ENCODE results near the gene MAP1LC3C. TPM values are rescaled to one million over a fixed set of nuclear protein-coding genes. Genes with fewer than 3 reads are reported as not detected.

MAP1LC3C gene
- total RNA-seq, 1 donor: 0.09 TPM

- H3K4me3 ChIP-seq (ENCODE audit: low read depth, low read length): no peak overlapping the region
- DNase-seq (ENCODE audit: low read depth): peak; percentile 48
- TF ChIP-seq CTCF (IDR thresholded peaks at IDR 0.05; ENCODE audit: insufficient read depth, low read length): no peak
These were observed 7.1 kb upstream of the MAP1LC3C start for GRCh38 chr1:242005866-242006535.

GRCh38 chr1:242004751-242005495 lies 6.0 kb upstream of the MAP1LC3C start:
- H3K4me3 ChIP-seq (ENCODE audit: low read depth, low read length): no peak overlapping the region
- TF ChIP-seq CTCF (IDR thresholded peaks at IDR 0.05; ENCODE audit: insufficient read depth, low read length): no peak
- peak; percentile 61 for DNase-seq (ENCODE audit: low read depth)

- H3K4me3 ChIP-seq (ENCODE audit: low read depth, low read length): no peak overlapping the region
- DNase-seq (ENCODE audit: low read depth): peak; percentile 37
- TF ChIP-seq CTCF (IDR thresholded peaks at IDR 0.05; ENCODE audit: insufficient read depth, low read length): no peak
These were observed 3.6 kb upstream of the MAP1LC3C start for GRCh38 chr1:242002510-242002909.

GRCh38 chr1:242002072-242002471 lies 3.2 kb upstream of the MAP1LC3C start:
- peak; percentile 42 for DNase-seq (ENCODE audit: low read depth)
- TF ChIP-seq CTCF (IDR thresholded peaks at IDR 0.05; ENCODE audit: insufficient read depth, low read length): no peak
- H3K4me3 ChIP-seq (ENCODE audit: low read depth, low read length): no peak overlapping the region

GRCh38 chr1:242000434-242000833 lies 1.5 kb upstream of the MAP1LC3C start:
- no peak for DNase-seq (ENCODE audit: low read depth)
- no peak overlapping the region for H3K4me3 ChIP-seq (ENCODE audit: low read depth, low read length)
- no peak for TF ChIP-seq CTCF (IDR thresholded peaks at IDR 0.05; ENCODE audit: insufficient read depth, low read length)

GRCh38 chr1:241998412-241998921 lies 431 bp downstream of the MAP1LC3C start:
- TF ChIP-seq CTCF (IDR thresholded peaks at IDR 0.05; ENCODE audit: insufficient read depth, low read length): peak; percentile 66
- peak overlapping the region; percentile 46 for H3K4me3 ChIP-seq (ENCODE audit: low read depth, low read length)
- peak; percentile 91 for DNase-seq (ENCODE audit: low read depth)

Measured in fibroblast of the aortic adventitia (primary cell).